Stimulated activated CD8-positive, alpha-beta memory T cell treated with anti-CD3 and anti-CD28 coated beads, Interleukin-4, amount 100 ng/mL, for 1 hour (primary cell): ENCODE results near the gene PTPRG.

Experiments used
- DNase-seq, 2 donors: peaks; one replicate each; pipeline ENCODE4 v3.0.0-alpha.2; 2020; ENCODE audit warnings: low read depth in 2 of 2, low spot score in 1 of 2

PTPRG gene

DNA sequence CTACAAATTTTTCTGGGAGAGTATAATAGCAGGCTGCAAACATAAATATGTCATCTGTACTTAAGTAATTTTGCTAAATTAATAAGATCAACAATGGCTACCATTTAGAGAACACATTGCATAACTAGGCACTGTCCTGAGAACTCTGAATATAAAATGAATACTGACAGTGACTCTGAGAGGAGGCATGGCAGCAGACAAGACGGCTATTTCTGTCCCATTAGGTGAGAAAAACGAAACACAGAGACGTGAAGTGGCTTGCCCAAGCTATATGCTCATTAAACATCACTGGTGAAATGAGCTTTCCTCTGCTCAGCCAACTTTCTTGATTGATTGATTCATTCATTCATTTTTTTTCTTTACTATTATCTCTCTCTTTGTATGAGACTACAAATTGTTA, 384.3 kb downstream of the PTPRG start:
- DNase-seq, result no peak

DNA sequence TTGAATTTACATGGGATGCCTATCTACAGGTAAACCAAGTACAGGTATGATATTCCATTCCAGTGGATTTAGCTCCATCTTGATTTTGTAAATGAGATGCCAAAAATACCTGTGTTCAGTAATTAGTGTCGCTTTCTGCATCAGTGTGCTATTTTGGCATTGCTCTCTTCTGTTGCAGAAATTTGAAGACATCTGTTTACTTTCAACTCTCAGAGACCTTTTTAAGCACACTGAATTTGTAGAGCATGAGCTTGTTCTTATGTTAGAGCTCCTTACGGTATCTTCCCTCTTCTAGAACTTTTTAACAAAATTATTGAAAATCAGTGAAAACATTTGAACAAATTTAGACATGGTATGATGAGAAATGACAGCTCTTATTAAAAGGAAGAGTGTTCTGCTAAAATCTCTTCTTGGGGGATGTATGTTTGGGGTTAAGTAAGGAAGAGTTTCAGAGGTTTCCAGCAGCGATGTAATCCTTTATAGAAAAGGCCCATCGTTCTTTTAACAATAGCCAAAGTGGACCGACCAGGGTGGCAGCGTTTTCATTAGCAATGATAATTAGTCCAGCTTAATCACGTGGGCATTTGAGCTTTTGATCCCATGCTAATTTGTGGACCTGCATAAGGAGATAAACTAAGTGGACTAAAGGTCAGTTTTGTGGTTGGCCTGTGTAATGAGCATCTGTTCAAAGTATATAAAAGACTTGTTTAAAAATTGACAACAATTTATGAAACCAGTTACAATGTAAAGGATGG, 385.4 kb downstream of the PTPRG start:
- no peak for DNase-seq

GRCh38 chr3:61947456-61947855, 386.1 kb downstream of the PTPRG start:
- no peak for DNase-seq

DNA sequence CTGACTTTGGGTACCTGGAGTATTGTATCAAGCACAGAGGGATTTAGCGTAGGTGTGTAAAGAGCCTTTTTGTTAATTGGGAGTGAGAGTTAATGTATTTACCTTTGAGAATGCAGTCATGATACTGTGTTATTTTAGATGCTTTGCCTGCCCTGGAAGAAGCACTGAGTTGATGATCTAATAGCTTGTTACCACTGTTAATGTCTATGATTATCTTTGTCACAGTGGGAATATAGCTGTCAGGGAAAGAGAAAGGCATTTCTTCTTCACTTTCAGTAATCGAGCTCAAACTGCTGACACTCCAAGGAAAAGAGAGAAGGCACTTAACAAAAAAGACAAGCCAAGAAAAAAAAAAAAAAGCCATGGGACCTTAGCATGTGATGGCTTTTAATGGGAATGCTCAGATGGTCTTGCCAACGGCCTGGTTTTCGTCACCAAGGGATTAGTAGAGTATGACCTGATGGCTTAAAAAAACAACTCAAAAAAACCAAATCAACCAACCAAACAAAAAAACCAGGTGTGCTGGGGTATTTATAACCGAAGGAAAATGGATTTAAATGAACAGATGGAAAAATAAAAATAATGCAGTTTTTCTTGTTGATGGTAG, 387.4 kb downstream of the PTPRG start:
- no peak for DNase-seq

- DNase-seq, result no peak
Observed at GRCh38 chr3:61954097-61954540, 392.7 kb downstream of the PTPRG start.

DNA sequence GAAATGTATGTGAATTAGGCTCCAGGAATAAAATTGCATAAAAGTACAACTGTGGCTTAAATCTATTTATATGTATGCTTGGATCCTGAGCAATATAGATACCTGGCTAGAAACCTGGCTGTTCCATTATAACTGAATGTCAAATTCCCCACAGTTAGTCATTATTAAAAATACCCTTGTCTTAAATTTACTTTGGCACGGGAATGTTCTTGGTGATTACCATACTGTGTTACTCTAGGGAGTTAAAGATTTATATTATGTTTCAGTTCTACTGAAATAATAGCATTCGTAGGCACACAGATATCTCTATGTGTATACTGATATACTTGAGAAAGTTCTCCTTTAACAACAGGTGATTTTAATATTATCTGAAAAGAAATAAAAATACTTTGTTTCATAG, 394.1 kb downstream of the PTPRG start:
- no peak for DNase-seq

DNA sequence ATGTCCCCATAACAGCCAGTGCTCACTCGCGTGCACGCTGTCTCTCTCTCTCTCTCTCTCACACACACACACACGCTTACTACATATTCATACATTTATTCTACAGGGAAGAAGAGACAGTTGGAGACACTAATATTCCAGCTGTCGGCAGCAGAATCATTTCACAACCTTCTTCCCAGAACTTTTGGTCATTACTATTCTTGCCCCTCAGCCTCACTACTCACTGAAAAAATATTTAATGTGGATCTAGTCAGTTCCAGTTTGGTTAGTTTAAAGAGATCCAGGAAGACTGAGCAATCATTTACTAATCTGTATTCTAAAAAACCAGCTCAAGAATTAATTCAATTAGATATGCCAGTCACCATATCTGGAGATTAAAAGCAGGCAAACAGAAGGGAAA, 394.9 kb downstream of the PTPRG start:
- DNase-seq, result no peak

DNA sequence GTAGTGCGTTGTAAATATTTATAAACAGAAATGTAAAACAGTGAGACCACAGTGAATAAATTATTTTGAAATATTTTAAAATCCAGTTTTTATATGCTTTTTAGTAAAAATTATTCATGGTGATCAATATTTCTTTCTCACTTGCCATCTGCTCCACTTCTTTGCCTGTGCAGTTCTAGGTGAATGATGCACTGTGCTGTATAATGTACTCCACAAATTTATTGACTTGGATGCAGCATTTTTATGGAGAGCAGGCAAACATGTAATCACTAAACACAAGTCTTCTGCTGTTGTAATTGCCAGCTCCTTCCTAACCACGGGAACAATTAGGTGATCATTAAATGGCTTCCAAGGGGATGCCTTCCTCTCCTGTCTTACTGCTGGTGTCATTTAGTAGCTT, 395.9 kb downstream of the PTPRG start:
- no peak for DNase-seq

DNA sequence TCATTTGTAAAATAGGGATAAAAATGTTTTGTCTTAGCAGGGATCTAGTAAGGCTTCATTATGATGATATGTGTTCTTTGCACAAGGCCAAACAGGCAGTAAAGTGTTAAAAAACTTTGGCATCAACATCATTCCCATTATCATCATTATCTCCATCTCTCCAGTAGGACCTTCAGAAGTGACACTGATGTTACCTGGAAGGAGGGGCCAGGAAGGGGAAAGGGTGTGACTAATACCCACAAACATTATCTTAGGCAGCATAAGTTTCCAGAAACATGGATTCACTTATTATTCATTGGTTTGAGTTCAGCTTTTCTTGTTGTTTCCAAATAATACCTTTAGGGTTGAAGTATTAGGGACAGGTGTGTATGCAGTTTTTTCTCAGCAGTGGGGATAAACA, 399.6 kb downstream of the PTPRG start:
- DNase-seq, result no peak

DNA sequence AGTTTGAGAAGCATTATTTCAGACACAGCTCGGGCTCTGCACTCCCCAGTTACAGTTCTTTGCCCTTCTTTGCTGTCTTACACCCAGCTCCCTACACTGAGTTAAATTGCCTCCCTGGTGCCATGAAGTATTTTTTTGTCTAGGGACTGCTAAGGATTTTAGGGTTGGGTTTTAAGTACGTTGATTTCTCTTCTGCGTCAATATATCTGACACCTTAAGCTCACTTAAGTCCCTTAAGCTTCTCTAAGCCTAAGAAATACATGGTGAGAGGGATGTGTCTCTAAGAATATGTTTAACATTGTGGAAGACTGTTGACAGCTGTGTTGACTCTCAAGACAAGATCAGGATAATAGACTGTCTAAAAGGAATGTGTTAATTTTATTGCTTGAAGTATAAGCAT, 400.5 kb downstream of the PTPRG start:
- DNase-seq, result no peak

GRCh38 chr3:61964566-61964965, 403.2 kb downstream of the PTPRG start:
- no peak for DNase-seq

DNA sequence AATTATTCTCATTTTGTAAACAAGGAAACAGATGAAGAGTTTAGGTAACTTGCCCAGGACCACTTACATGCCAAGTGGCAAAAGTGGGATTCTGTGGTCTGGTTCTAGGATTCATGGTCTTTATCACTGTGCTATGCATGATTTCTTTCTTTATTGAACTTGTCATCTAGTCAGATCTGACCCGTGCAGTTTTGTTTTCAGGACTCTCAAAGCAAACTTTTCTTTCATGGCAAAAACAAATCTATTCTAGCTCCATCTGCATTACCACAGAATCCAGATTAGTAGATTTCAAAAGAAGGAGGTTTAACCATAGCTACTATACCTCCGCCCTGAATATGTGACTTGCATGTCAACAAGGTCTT, 404.4 kb downstream of the PTPRG start:
- DNase-seq, result no peak

DNA sequence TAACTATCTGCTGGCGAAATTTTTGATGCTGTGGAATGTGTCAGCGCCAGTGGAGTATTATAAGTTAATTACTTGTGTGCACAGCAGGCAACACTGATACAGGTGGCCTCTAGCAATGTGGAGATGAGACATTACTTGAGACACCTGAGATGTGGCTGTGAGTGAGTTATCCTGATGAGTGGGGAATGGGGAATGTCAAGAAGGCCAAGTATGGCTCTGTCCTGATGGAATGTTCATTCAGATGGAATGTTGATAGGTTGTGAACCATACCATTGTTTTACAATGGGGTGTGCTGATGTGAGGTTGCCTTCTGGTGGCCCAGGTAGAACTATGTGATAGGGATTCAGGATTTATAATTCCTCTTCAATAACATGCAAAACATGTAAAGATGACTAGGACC, 404.8 kb downstream of the PTPRG start:
- DNase-seq, result no peak

DNA sequence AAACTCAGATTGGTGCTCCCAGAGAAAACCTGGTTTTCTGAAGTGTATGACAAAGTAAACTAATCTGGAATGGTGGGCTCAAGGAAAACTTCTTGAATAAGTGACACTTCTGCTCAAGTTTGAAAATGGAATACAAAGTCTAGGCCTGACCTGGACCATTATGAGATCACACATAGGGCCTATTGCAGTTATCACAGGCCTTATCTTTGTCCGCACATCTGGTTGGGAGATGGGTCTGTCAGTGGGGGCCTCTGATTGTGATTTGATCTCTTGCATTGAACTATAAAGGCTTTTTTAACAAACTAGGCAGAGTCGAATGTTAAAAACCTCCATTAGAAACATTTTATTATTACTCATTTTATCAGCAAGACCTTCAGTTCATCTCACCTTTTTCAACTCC, 405.6 kb downstream of the PTPRG start:
- no peak for DNase-seq

DNA sequence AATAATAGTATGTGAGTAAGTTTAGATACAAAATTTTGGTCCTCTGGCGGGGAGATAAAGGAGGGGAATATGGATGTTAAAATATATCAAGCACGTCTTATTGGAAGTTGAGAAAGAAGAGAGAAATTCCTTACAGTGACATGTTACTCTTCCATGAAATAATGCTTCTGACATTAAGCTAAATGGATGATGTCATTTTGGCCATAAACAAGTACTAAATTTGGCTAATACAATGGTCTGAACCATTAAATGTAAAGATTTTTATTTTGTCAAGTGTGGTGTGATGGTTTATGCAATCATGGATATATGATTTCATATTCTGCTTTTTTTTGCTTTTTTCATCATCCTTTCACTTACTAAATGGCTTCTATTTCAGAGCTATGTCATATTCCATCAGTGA, 406.6 kb downstream of the PTPRG start:
- DNase-seq, result no peak

DNA sequence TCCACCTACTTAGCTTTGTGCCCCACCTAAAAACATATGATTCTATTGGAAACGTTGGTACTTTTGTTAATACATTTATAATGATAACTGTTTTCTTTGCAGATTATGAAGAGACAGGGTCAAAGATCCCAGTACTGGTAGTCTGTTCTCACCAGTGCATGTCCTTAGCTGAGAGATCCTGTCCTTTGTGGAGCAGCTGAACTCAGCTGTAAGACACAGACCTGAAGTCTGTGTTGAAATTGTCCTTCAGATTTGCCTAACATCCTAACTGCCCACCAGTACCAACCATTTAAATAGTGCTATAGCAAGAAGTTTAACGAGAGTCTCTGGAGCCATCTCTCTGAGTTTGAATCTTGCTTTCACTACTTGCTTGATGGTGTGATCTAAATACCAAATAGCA, 413.3 kb downstream of the PTPRG start:
- no peak for DNase-seq

GRCh38 chr3:61975199-61975598, 413.8 kb downstream of the PTPRG start:
- no peak for DNase-seq

DNA sequence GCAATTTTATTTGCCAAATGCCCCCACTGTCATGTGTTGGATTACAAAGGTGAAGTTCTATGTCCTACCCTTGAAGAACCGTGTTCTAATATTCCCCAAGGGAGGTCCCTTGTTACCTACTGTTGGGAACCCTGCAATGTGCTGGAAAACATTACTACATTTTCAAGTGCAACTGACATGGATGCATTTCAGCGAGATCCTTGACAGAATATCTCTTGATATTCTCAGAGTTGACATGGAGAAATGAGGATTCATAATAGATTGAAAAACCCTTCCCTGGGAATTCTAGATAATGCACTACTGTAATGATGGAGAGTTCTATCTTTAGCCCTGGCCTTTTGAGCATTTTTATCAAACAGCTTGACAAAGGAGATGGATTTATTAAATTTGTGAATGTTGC, 414.6 kb downstream of the PTPRG start:
- no peak for DNase-seq

DNA sequence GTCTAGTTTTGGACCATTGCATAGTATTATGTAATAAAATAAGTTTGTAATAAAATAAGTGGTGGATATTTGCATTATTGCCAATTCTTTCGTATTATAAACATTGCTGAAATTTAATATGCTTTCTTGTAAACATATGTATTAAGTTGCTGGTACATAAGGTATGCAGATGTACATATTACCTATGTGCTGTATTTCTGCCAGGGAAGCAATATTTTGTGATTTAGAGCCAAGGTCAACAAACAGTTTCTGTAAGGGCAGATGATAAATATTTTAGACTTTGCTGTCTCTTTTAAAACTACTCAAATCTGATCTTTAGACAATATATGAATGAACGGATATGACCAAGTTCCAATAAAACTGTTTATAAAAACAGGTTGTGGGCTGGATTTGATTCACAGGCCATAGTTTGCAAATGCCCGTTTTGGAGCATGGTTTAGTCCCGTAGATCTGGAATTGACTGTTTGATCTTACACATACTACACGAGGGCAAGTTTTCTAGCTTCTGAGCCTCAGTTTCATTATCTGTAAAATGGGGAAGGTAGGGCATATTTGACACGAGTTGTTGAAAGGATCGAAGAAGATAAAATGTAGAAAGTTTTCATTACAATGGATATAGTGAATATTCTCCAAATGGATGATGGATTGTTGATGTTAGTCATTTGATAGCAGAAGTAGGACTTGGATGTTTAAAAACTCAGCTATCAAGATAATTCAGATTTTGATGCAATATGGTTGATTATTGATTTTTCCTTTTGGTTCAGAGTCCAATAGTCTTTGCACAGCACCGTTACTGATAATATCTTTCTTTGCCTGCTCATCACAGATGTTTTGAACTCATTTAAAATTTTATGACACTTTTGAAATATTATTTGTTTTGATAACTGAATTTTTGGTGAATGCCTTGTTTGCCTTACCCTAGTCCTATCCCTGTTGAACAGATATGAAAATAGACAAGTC, 417.4 kb downstream of the PTPRG start:
- DNase-seq, result no peak

- DNase-seq, result no peak
Observed at GRCh38 chr3:61979638-61980037, 418.3 kb downstream of the PTPRG start.

- no peak for DNase-seq
Observed at GRCh38 chr3:61980041-61980440, 418.7 kb downstream of the PTPRG start.

- no peak for DNase-seq
Observed at GRCh38 chr3:61981060-61981459, 419.7 kb downstream of the PTPRG start.
